H7 (cell line): ENCODE results near the gene ANK3. TPM values are rescaled to one million over a fixed set of nuclear protein-coding genes. Genes with fewer than 3 reads are reported as not detected.

Experiments
- DNase-seq: peaks from one replicate; pipeline ENCODE4 v3.0.0; 2012
- H3K27me3 ChIP-seq: 2 replicates; pipeline ENCODE4 v1.6.0; 2011; ENCODE audit warnings: mild to moderate bottlenecking, low read length; ENCODE audit not compliant: control insufficient read depth, insufficient read depth
- H3K36me3 ChIP-seq: replicated peaks from 2 replicates; pipeline ENCODE4 v1.5.1; 2011; ENCODE audit warnings: low read length; ENCODE audit not compliant: control insufficient read depth, insufficient read depth
- H3K4me3 ChIP-seq: 2 replicates; pipeline ENCODE4 v1.5.1; 2011; ENCODE audit warnings: low read depth, mild to moderate bottlenecking, control low read depth, low read length, moderate library complexity; ENCODE audit not compliant: insufficient read depth
- total RNA-seq: library from RNA; depleted of rRNA; stranded (reverse); fragments of >200 nt; shearing (Covaris generic); gene quantifications from 2 replicates; pipeline ENCODE4 v1.2.3, GENCODE V29; 2014

ANK3 gene
- total RNA-seq, 1 experiment from 2014 or later, result 21.7 TPM

- no peak overlapping the region for H3K4me3 ChIP-seq
- peak; percentile 28 for DNase-seq
- no peaks in the 10 kb centered on the region for H3K27me3 ChIP-seq
- H3K36me3 ChIP-seq, result no peaks in the 10 kb centered on the region
Measured at GRCh38 chr10:59991661-59992060, 398.0 kb downstream of the ANK3 start.

DNA sequence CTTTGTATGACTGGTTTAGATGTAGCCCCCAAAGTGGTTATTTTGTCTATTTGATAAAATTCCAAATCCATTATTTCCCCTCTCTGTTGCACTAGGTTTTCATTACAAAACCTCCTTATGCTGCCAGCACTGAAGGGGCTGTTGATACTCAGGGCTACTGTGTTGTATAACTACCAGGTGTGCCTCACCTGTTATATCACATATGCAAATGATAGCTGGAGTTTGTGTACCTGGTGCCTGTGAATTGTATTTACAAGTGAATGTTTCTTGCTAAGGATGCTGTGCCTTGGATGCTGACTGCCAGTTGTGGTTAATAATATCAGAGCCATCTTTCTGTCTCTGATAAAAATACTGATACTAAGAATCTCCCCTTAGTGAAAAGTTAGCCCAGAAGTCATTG lies 398.6 kb downstream of the ANK3 start:
- Histone ChIP-seq H3K27me3 (no peaks in the 10 kb centered on the region), H3K36me3 (no peaks in the 10 kb centered on the region), H3K4me3 (no peak overlapping the region)
- no peak for DNase-seq

DNA sequence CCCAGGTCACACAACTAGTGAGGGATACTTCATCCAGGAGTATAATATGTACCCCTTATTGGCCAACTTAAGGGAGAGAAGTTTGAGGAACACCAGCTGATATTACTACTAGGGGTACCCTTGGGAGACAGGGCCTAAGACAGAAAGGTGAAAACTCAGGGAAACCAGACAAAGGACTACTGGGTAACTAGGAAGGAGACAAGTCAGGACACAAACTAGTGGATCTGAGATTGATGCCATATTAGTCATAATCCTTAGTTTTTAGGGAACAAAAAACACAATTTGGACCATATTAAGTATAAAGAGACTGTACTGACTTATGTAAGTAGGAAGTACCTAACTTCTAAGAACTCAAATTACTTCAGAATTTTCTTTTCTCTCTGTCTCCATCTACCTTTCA lies 404.0 kb downstream of the ANK3 start:
- no peak overlapping the region for H3K4me3 ChIP-seq
- DNase-seq, result no peak
- H3K36me3 ChIP-seq, result no peaks in the 10 kb centered on the region
- H3K27me3 ChIP-seq, result no peaks in the 10 kb centered on the region

- Histone ChIP-seq H3K4me3 (no peak overlapping the region), H3K36me3 (no peaks in the 10 kb centered on the region), H3K27me3 (no peaks in the 10 kb centered on the region)
- DNase-seq, result no peak
Measured at GRCh38 chr10:59984415-59984814, 405.3 kb downstream of the ANK3 start.

- Histone ChIP-seq H3K4me3 (no peak overlapping the region), H3K27me3 (no peaks in the 10 kb centered on the region), H3K36me3 (no peaks in the 10 kb centered on the region)
- DNase-seq, result no peak
Measured at GRCh38 chr10:59980356-59980755, 409.3 kb downstream of the ANK3 start.

DNA sequence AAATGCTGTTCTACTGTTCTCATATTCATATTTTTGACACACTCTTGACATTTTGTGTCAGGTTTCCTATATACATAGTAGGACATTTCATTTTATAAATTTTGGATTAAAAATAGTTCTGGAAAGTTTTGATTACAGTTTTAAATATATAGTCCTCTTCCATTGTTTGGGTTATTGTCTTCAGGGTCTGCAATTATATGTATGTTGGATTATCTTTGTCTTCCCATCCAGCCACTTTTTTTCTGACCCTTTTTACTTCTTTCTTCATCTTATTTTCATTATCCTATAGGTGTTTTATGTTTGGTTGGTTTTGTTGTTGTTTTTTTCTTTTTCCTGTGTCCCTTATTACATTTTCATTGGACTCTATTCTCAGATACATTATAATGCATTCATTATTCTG lies 412.2 kb downstream of the ANK3 start:
- H3K36me3 ChIP-seq, result no peaks in the 10 kb centered on the region
- DNase-seq, result no peak
- H3K27me3 ChIP-seq, result no peaks in the 10 kb centered on the region
- no peak overlapping the region for H3K4me3 ChIP-seq

DNA sequence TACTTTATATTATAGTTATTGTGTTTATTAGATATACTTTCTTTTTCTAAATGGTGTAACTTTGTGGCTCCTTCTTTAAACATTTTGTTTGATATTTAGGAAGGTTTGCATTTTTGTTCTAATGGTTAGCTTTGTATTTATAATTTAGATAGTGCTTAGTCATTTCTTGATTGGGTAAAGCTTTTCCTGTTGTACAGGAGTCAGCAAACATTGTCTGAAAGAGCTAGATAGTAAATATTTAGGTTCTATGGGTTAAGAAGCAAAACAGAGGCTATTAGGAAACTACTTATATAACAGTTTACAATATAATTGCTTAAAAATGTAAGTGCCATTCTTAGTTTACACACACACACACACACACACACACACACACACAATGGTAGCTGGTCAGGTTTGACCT lies 412.8 kb downstream of the ANK3 start:
- H3K36me3 ChIP-seq, result no peaks in the 10 kb centered on the region
- DNase-seq, result no peak
- H3K4me3 ChIP-seq, result no peak overlapping the region
- H3K27me3 ChIP-seq, result no peaks in the 10 kb centered on the region
